RPMI8226 (cell line): ENCODE data around the gene MRPL58.
A peak's percentile ranks its signal among the peaks of the same experiment; 100 is the strongest.
"Not testable (repeated sequence)": the region's sequence is repeated elsewhere in the genome, so short reads cannot be mapped to it uniquely, and the experiment has no call there.

ENCODE experiments used
- DNase-seq: peaks from one replicate; pipeline ENCODE4 v3.0.0-alpha.2; 2015

The MRPL58 gene

GRCh38 chr17:74987909-74988711 is 24.4 kb upstream of the MRPL58 start:
- DNase-seq: peak; percentile 61

GRCh38 chr17:74990581-74991105 is 21.8 kb upstream of the MRPL58 start:
- DNase-seq: no peak

GRCh38 chr17:74992223-74992622 is 20.2 kb upstream of the MRPL58 start:
- no peak for DNase-seq

- DNase-seq: no peak
Measured at GRCh38 chr17:74994440-74994839, 18.0 kb upstream of the MRPL58 start.

- DNase-seq: no peak
Measured at GRCh38 chr17:74995847-74996246, 16.6 kb upstream of the MRPL58 start.

- no peak for DNase-seq
Measured at GRCh38 chr17:74998783-74999182, 13.7 kb upstream of the MRPL58 start.

- DNase-seq: no peak
Measured at GRCh38 chr17:74999523-74999922, 12.9 kb upstream of the MRPL58 start.

- DNase-seq: no peak
Measured at GRCh38 chr17:75001915-75002843, 10.3 kb upstream of the MRPL58 start.

GRCh38 chr17:75003070-75003956 is 9.2 kb upstream of the MRPL58 start:
- no peak for DNase-seq

GRCh38 chr17:75003957-75004355 is 8.5 kb upstream of the MRPL58 start:
- DNase-seq: no peak

- DNase-seq: no peak
Measured at GRCh38 chr17:75004371-75004770, 8.1 kb upstream of the MRPL58 start.

GRCh38 chr17:75005291-75005690 is 7.2 kb upstream of the MRPL58 start:
- no peak for DNase-seq

GRCh38 chr17:75006084-75006483 is 6.4 kb upstream of the MRPL58 start:
- not testable (repeated sequence) for DNase-seq

GRCh38 chr17:75006653-75007052 is 5.8 kb upstream of the MRPL58 start:
- no peak for DNase-seq

- peak; percentile 15 for DNase-seq
Measured at GRCh38 chr17:75008373-75008772, 4.1 kb upstream of the MRPL58 start.

- no peak for DNase-seq
Measured at GRCh38 chr17:75009139-75009724, 3.2 kb upstream of the MRPL58 start.

- peak; percentile 16 for DNase-seq
Measured at GRCh38 chr17:75010683-75011400, 1.6 kb upstream of the MRPL58 start.

- no peak for DNase-seq
Measured at GRCh38 chr17:75011401-75012095, 922 bp upstream of the MRPL58 start.

GRCh38 chr17:75012096-75012345 is 449 bp upstream of the MRPL58 start:
- no peak for DNase-seq

- DNase-seq: no peak
Measured at GRCh38 chr17:75013092-75013559, 656 bp downstream of the MRPL58 start.

- no peak for DNase-seq
Measured at GRCh38 chr17:75019146-75019545, 6.7 kb downstream of the MRPL58 start.
